DMS53 treated with DMSO at 0.1 percent for 48 hours (cell line): ENCODE results near the gene NMNAT2.
A peak's percentile ranks its signal among the peaks of the same experiment; 100 is the strongest.
"Not testable (repeated sequence)": the region's sequence is repeated elsewhere in the genome, so short reads cannot be mapped to it uniquely, and the experiment has no call there.

Source experiments
- DNase-seq: peaks from one replicate; lab custom pipeline; 2025; ENCODE audit not compliant: unreplicated experiment; lab: John Stamatoyannopoulos, UW

The NMNAT2 gene

GRCh38 chr1:183418696-183419095 is 516 bp upstream of the NMNAT2 start:
- no peak for DNase-seq

GRCh38 chr1:183416850-183417771 is 1.1 kb downstream of the NMNAT2 start:
- peak; percentile 58 for DNase-seq

- DNase-seq, result no peak
These were observed 3.8 kb downstream of the NMNAT2 start for GRCh38 chr1:183414365-183414764.

GRCh38 chr1:183411091-183411490 is 7.1 kb downstream of the NMNAT2 start:
- DNase-seq, result no peak

GRCh38 chr1:183407961-183408360 is 10.2 kb downstream of the NMNAT2 start:
- no peak for DNase-seq

- DNase-seq, result no peak
These were observed 10.7 kb downstream of the NMNAT2 start for GRCh38 chr1:183407474-183407873.

GRCh38 chr1:183404476-183404875 is 13.7 kb downstream of the NMNAT2 start:
- no peak for DNase-seq

GRCh38 chr1:183403498-183403897 is 14.7 kb downstream of the NMNAT2 start:
- DNase-seq, result no peak

GRCh38 chr1:183401565-183401964 is 16.6 kb downstream of the NMNAT2 start:
- DNase-seq, result not testable (repeated sequence)

- no peak for DNase-seq
These were observed 23.7 kb downstream of the NMNAT2 start for GRCh38 chr1:183394435-183394834.

GRCh38 chr1:183391863-183392262 is 26.3 kb downstream of the NMNAT2 start:
- no peak for DNase-seq

GRCh38 chr1:183390561-183390960 is 27.6 kb downstream of the NMNAT2 start:
- no peak for DNase-seq

GRCh38 chr1:183388735-183389134 is 29.4 kb downstream of the NMNAT2 start:
- no peak for DNase-seq

GRCh38 chr1:183385340-183386144 is 32.6 kb downstream of the NMNAT2 start:
- no peak for DNase-seq

GRCh38 chr1:183379951-183380350 is 38.2 kb downstream of the NMNAT2 start:
- no peak for DNase-seq

GRCh38 chr1:183375381-183375780 is 42.8 kb downstream of the NMNAT2 start:
- DNase-seq, result no peak

- peak; percentile 80 for DNase-seq
These were observed 43.4 kb downstream of the NMNAT2 start for GRCh38 chr1:183374825-183375224.

- DNase-seq, result no peak
These were observed 45.5 kb downstream of the NMNAT2 start for GRCh38 chr1:183372586-183373230.

GRCh38 chr1:183370399-183371058 is 47.7 kb downstream of the NMNAT2 start:
- no peak for DNase-seq

- DNase-seq, result no peak
These were observed 49.7 kb downstream of the NMNAT2 start for GRCh38 chr1:183368213-183369108.
